K562 (cell line): ENCODE results near the gene ARHGAP30. TPM values are rescaled to one million over a fixed set of nuclear protein-coding genes. Genes with fewer than 3 reads are reported as not detected.

ENCODE experiments used
- ATAC-seq: fragments of 200-7000 bp; cut with Tn5 transposase; 3 replicates; pipeline ENCODE4 v1.9.1; 2020; ENCODE audit warnings: moderate library complexity
- BruUV-seq: library from RNA; stranded (reverse); fragments of 400-500 nt; replicated peaks from 2 replicates; lab custom pipeline; 2021; lab: Mats Ljungman, UMichigan
- CTCF ChIA-PET: fragments of 300-600 bp; formaldehyde crosslinking; extraction: SDS; loops from one replicate; lab custom pipeline; 2021; ENCODE audit warnings: low intra/inter-chr PET ratio; lab: Yijun Ruan, JAX
- POLR2A ChIA-PET: fragments of 300-600, 350-650 bp; sonication (Branson Sonifier 250); formaldehyde crosslinking; extraction: SDS; loops from one replicate; lab custom pipeline; 2021; ENCODE audit warnings: antibody characterized with exemption, inconsistent platforms; lab: Yijun Ruan, JAX
- DNase-seq, 4 experiments: peaks; one replicate each; pipeline versions ENCODE4 v3.0.0 to v3.0.0-alpha.2; 2011 to 2018; ENCODE audit warnings: low spot score in 3 of 4, mixed read lengths in 3 of 4; ENCODE audit errors: extremely low read depth in 1 of 4
- FAIRE-seq: peaks from 2 replicates; lab custom pipeline; 2011; peaks lifted over from hg19 to GRCh38; lab: Jason Lieb, UNC
- H2AFZ ChIP-seq: 2 replicates; pipeline ENCODE4 v1.6.0; 2011; ENCODE audit warnings: low read depth, low read length, control low read depth, inconsistent platforms
- H3K27ac ChIP-seq: fragments of 200-600 bp; 3 replicates; pipeline ENCODE4 v1.8.0; 2011; ENCODE audit warnings: low read depth, mild to moderate bottlenecking, control low read depth, inconsistent platforms, low read length, moderate library complexity, mixed read lengths; ENCODE audit errors: extremely low read depth
- H3K27me3 ChIP-seq, 2 experiments: fragments of 300-600 bp in 1 of 2; 2 replicates in 1 of 2; 3 replicates in 1 of 2; pipeline versions ENCODE4 v1.6.0 to v1.8.0; 2011; ENCODE audit warnings: inconsistent platforms in 2 of 2, low read length in 2 of 2, mild to moderate bottlenecking in 1 of 2, mixed read lengths in 1 of 2, moderate library complexity in 1 of 2; ENCODE audit not compliant: control insufficient read depth in 2 of 2, insufficient read depth in 2 of 2
- H3K36me3 ChIP-seq: fragments of 300-600 bp; 3 replicates; pipeline ENCODE4 v1.8.0; 2011; ENCODE audit warnings: mild to moderate bottlenecking, low read length, inconsistent platforms; ENCODE audit not compliant: control insufficient read depth, insufficient read depth
- H3K4me1 ChIP-seq, 2 experiments: fragments of 200-600 bp in 1 of 2; replicated peaks in 1 of 2; 2 replicates in 1 of 2; 3 replicates in 1 of 2; pipeline versions ENCODE4 v1.5.1 to v1.8.0; 2011; ENCODE audit warnings: inconsistent platforms in 2 of 2, low read length in 2 of 2, mild to moderate bottlenecking in 1 of 2, mixed read lengths in 1 of 2, moderate library complexity in 1 of 2; ENCODE audit not compliant: control insufficient read depth in 2 of 2, insufficient read depth in 2 of 2
- H3K4me2 ChIP-seq: 2 replicates; pipeline ENCODE4 v1.6.1; 2011; ENCODE audit warnings: low read length, control low read depth, inconsistent platforms, mixed read lengths; ENCODE audit not compliant: insufficient read depth
- H3K4me3 ChIP-seq: fragments of 200-600 bp; sonication (generic), shearing (Covaris generic); 2 replicates; pipeline ENCODE4 v1.5.1; 2016; ENCODE audit warnings: control low read depth, inconsistent platforms
- H3K79me2 ChIP-seq: fragments of 200-600 bp; 3 replicates; pipeline ENCODE4 v1.8.0; 2011; ENCODE audit warnings: low read length, inconsistent platforms; ENCODE audit not compliant: control insufficient read depth, insufficient read depth
- H3K9ac ChIP-seq, 2 experiments: 2 replicates each; pipeline versions ENCODE4 v1.6.0 to v1.6.1; 2011; ENCODE audit warnings: low read depth in 2 of 2, low read length in 2 of 2, control low read depth in 1 of 2, inconsistent platforms in 1 of 2, mild to moderate bottlenecking in 1 of 2, mixed read lengths in 1 of 2; ENCODE audit not compliant: insufficient read depth in 1 of 2
- H3K9me1 ChIP-seq: one replicate; pipeline ENCODE4 v1.6.0; 2011; ENCODE audit warnings: inconsistent platforms, mild to moderate bottlenecking, low read length, moderate library complexity; ENCODE audit not compliant: control insufficient read depth, insufficient read depth
- H3K9me3 ChIP-seq: replicated peaks from 2 replicates; pipeline ENCODE4 v1.5.1; 2011; ENCODE audit warnings: low read depth, low read length, inconsistent platforms; ENCODE audit not compliant: control insufficient read depth, insufficient read depth
- H4K20me1 ChIP-seq: replicated peaks from 2 replicates; pipeline ENCODE4 v1.6.1; 2011; ENCODE audit warnings: low read length, inconsistent platforms, mixed read lengths; ENCODE audit not compliant: control insufficient read depth, insufficient read depth
- ATF2 ChIP-seq: sonication (generic); formaldehyde crosslinking; IDR thresholded peaks from 2 replicates; pipeline ENCODE4 v1.8.1; 2022; ENCODE audit warnings: missing genetic modification reagents
- CBX5 ChIP-seq: IDR thresholded peaks from 2 replicates; pipeline ENCODE4 v1.6.1; 2014; ENCODE audit warnings: low read depth, borderline replicate concordance
- EGR1 ChIP-seq: fragments of 450-650 bp; conservative IDR thresholded peaks from 2 replicates; pipeline ENCODE4 v1.6.1; 2017; ENCODE audit warnings: mild to moderate bottlenecking
- FOSL1 ChIP-seq: fragments of 200-800 bp; sonication (Bioruptor generic); conservative IDR thresholded peaks from 2 replicates; pipeline ENCODE4 v1.6.1; 2016; ENCODE audit warnings: missing genetic modification characterization, missing compliant biosample characterization
- HBP1 ChIP-seq: fragments of 450-650 bp; formaldehyde crosslinking; IDR thresholded peaks from 2 replicates; pipeline ENCODE4 v1.4.0; 2022; ENCODE audit warnings: missing genetic modification characterization
- MAFF ChIP-seq: IDR thresholded peaks from 2 replicates; pipeline ENCODE4 v1.6.1; 2012; ENCODE audit warnings: low read length, improper control_type of control experiment
- MCM5 ChIP-seq: fragments of 450-650 bp; IDR thresholded peaks from 2 replicates; pipeline ENCODE4 v1.6.1; 2016; ENCODE audit warnings: low read depth
- MTF1 ChIP-seq: fragments of 250-450 bp; sonication (Bioruptor Pico); IDR thresholded peaks from 2 replicates; pipeline ENCODE4 v1.9.0; 2021; ENCODE audit warnings: moderate library complexity, mild to moderate bottlenecking, inconsistent platforms, borderline replicate concordance
- PTBP1 ChIP-seq: fragments of 200-400 bp; formaldehyde crosslinking; IDR thresholded peaks from 2 replicates; pipeline ENCODE4 v1.6.1; 2017; ENCODE audit warnings: low read depth, low read length
- ZBTB17 ChIP-seq: fragments of 450-650 bp; formaldehyde crosslinking; IDR thresholded peaks from 2 replicates; pipeline ENCODE4 v1.4.0; 2020; ENCODE audit warnings: mild to moderate bottlenecking
- ZFPM2 ChIP-seq: fragments of 250-450 bp; sonication (Bioruptor Pico); IDR thresholded peaks from 2 replicates; pipeline ENCODE4 v1.5.1; 2022; ENCODE audit warnings: mild to moderate bottlenecking
- ZNF764 ChIP-seq: fragments of 250-450 bp; sonication (Bioruptor Pico); IDR thresholded peaks from 2 replicates; pipeline ENCODE4 v1.4.0; 2020; ENCODE audit warnings: low read depth, mild to moderate bottlenecking, moderate library complexity
- WGBS: fragments of 100-300 bp; shearing (Covaris generic); methylation state at CpG from one replicate; pipeline ENCODE4 v1.1.6; 2016; ENCODE audit warnings: low coverage, mixed read lengths; ENCODE audit not compliant: insufficient coverage; ENCODE audit errors: missing lambda C conversion rate; 5-methylcytosine and 5-hydroxymethylcytosine counted together
- in situ Hi-C: fragments of 300-500 bp; cut with MboI; formaldehyde crosslinking; loops from 4 replicates; pipeline ENCODE4 v1.15.0; 2018; ENCODE audit warnings: inconsistent platforms, mixed read lengths
- intact Hi-C: fragments of 100-400 bp; cut with micrococcal nuclease; formaldehyde crosslinking; loops from 2 replicates; pipeline ENCODE4 v1.14.2; 2022
- polyA plus RNA-seq, 8 experiments: library from polyadenylated mRNA; depleted of rRNA in 4 of 8; stranded (reverse) in 5 of 8; unstranded in 3 of 8; fragments of >200 nt; fragmentation: Nextera tagmentation in 2 of 8; fragmentation: Illumina TruSeq in 1 of 8; extraction: Ambion mirVana in 2 of 8; extraction: Trizol in 1 of 8; gene quantifications; 2 replicates each; pipeline versions ENCODE4 v1.2.1 to v1.2.3, GENCODE V29; 2011 to 2014; ENCODE audit warnings: inconsistent platforms in 1 of 8, missing spikeins in 1 of 8
- total RNA-seq, 7 experiments: library from RNA; depleted of rRNA in 6 of 7; stranded (reverse); fragments of >200 nt in 6 of 7; fragmentation: Illumina TruSeq in 2 of 7; extraction: Trizol in 2 of 7; gene quantifications; 2 replicates each; pipeline versions ENCODE4 v1.2.1 to v1.2.3, GENCODE V29; 2011 to 2021; ENCODE audit warnings: low replicate concordance in 1 of 7
- TF ChIP-seq, protein P1 (sequence below): fragments of 250-450 bp; sonication (Bioruptor Pico); IDR thresholded peaks from 2 replicates; pipeline ENCODE4 v1.5.0; 2021

ARHGAP30 gene
- total and polyA plus RNA-seq, 9 of the 15 experiments (the other 6 are each of a cell fraction or from before 2014, with no cell fraction given), result 0.01 to 0.73 (median 0.12) TPM

GRCh38 chr1:161039154-161039545 is 30.5 kb downstream of the ARHGAP30 start:
- Histone ChIP-seq H3K9me3 (no peaks in the 10 kb centered on the region), H3K27me3 (no peaks in the 10 kb centered on the region), H2AFZ (no peak overlapping the region), H4K20me1 (no peaks in the 10 kb centered on the region), H3K4me2 (no peak overlapping the region), H3K27ac (no peak overlapping the region), H3K4me1 (peaks cover 1 to 4% of the 10 kb centered on the region in 2 experiments; a peak in 3 of 5 replicates), H3K9ac (no peak overlapping the region), H3K9me1 (no peaks in the 10 kb centered on the region), H3K4me3 (no peak overlapping the region), H3K36me3 (peaks cover 48% of the 10 kb centered on the region), H3K79me2 (peaks cover 4% of the 10 kb centered on the region)
- no peak for FAIRE-seq
- ChIA-PET CTCF (no interaction called here), POLR2A (no interaction called here)
- intact Hi-C loops (no loop called here), in situ Hi-C loops (no loop called here)
- no CpG with 5 or more reads among the region's 3 CpGs for WGBS
- no TSS peak for BruUV-seq
- no peak for ATAC-seq
- no peak for DNase-seq
- TF ChIP-seq HBP1 (CRISPR knock-in tag), result no peak
- TF ChIP-seq ZNF764 (CRISPR knock-in tag), result no peak
- TF ChIP-seq, protein P1, sequence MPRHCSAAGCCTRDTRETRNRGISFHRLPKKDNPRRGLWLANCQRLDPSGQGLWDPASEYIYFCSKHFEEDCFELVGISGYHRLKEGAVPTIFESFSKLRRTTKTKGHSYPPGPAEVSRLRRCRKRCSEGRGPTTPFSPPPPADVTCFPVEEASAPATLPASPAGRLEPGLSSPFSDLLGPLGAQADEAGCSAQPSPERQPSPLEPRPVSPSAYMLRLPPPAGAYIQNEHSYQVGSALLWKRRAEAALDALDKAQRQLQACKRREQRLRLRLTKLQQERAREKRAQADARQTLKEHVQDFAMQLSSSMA (CRISPR knock-in tag), result no peak
- TF ChIP-seq ZFPM2 (CRISPR knock-in tag), result no peak
- no peak for TF ChIP-seq MCM5
- no peak for TF ChIP-seq ZBTB17 (CRISPR knock-in tag)
- TF ChIP-seq MTF1 (CRISPR knock-in tag), result no peak
- no peak for TF ChIP-seq PTBP1
- TF ChIP-seq EGR1, result no peak
- no peak for TF ChIP-seq FOSL1 (tag)
- TF ChIP-seq CBX5, result no peak
- TF ChIP-seq ATF2 (CRISPR knock-in tag), result no peak
- no peak for TF ChIP-seq MAFF
